Motor neuron (in vitro differentiated cells): ENCODE data around the gene MIGA2. TPM values are rescaled to one million over a fixed set of nuclear protein-coding genes. Genes with fewer than 3 reads are reported as not detected.
A peak's percentile ranks its signal among the peaks of the same experiment; 100 is the strongest.

Experiments
- ATAC-seq, 8 experiments: fragments of 200-7000 bp; cut with Tn5 transposase; replicated peaks in 6 of 8; 2 replicates each; pipeline ENCODE4 v1.8.0; 2021; ENCODE audit warnings: mild to moderate bottlenecking in 8 of 8, moderate library complexity in 8 of 8
- H3K27ac ChIP-seq, 2 donors: fragments of 250-450 bp; sonication (Bioruptor Pico); 2 replicates each; pipeline ENCODE4 v1.9.0; 2021; ENCODE audit warnings: antibody characterized with exemption in 2 of 2, mild to moderate bottlenecking in 2 of 2, moderate library complexity in 1 of 2
- H3K4me1 ChIP-seq, 2 donors: fragments of 250-450 bp; sonication (Bioruptor Pico); replicated peaks in 1 of 2; 2 replicates each; pipeline ENCODE4 v1.6.1; 2021; ENCODE audit warnings: antibody characterized with exemption in 2 of 2, mild to moderate bottlenecking in 2 of 2, moderate library complexity in 1 of 2
- H3K4me3 ChIP-seq, 5 donors: fragments of 250-450 bp; sonication (Bioruptor Pico); 2 replicates each; pipeline ENCODE4 v1.9.0; 2021; ENCODE audit warnings: antibody characterized with exemption in 5 of 5, mild to moderate bottlenecking in 5 of 5, moderate library complexity in 4 of 5
- WGBS, 10 experiments: fragments of 450-650 bp; shearing (Covaris generic); methylation state at CpG; one replicate each; pipeline ENCODE4 v1.0.0; 2022; 5-methylcytosine and 5-hydroxymethylcytosine counted together
- in situ Hi-C, 9 experiments: fragments of 400-800 bp; cut with MboI; loops; one replicate each; pipeline ENCODE4 v1.15.0; 2021; ENCODE audit warnings: low sequenced_read_pairs in 9 of 9, low pct_unique_long_range_greater_than_20kb in 2 of 9; ENCODE audit not compliant: unreplicated experiment in 9 of 9
- total RNA-seq, 8 experiments: library from RNA; unstranded; fragments of 300-600 nt; gene quantifications; 2 replicates each; pipeline versions ENCODE4 v1.2.3 to v1.2.4, GENCODE V29; 2022

MIGA2 gene
- total RNA-seq, 8 experiments from 2014 or later, result 12.0 to 44.2 (median 15.9) TPM

GRCh38 chr9:129089246-129089645 lies 52.8 kb downstream of the MIGA2 start:
- Histone ChIP-seq H3K4me3 (no peak overlapping the region), H3K27ac (no peak overlapping the region), H3K4me1 (no peaks in the 10 kb centered on the region)
- WGBS, 10 experiments, result 80 to 100% (median 90%) methylated on average over 1 to 8 of the region's 15 CpGs; no CpG with 5 or more reads in 4 of the 10 experiments
- ATAC-seq, result peak in 2 of 8 experiments; percentile 9 to 12
- in situ Hi-C loops, result no loop called here

GRCh38 chr9:129093602-129094386 lies 57.4 kb downstream of the MIGA2 start:
- Histone ChIP-seq H3K4me3 (no peak overlapping the region), H3K27ac (no peak overlapping the region), H3K4me1 (no peaks in the 10 kb centered on the region)
- peak in 2 of 8 experiments; percentile 3 to 11 for ATAC-seq
- 50 to 100% (median 80%) methylated on average over 1 to 9 of the region's 20 CpGs; no CpG with 5 or more reads in 4 of the 10 experiments for WGBS, 10 experiments
- in situ Hi-C loops, result no loop called here

GRCh38 chr9:129094387-129095169 lies 58.2 kb downstream of the MIGA2 start:
- WGBS, 10 experiments, result 89 to 100% (median 92%) methylated on average over 1 to 7 of the region's 13 CpGs; no CpG with 5 or more reads in 7 of the 10 experiments
- Histone ChIP-seq H3K4me3 (no peak overlapping the region), H3K4me1 (no peaks in the 10 kb centered on the region), H3K27ac (no peak overlapping the region)
- in situ Hi-C loops, result no loop called here
- peak in 1 of 8 experiments; percentile 2 for ATAC-seq

GRCh38 chr9:129095170-129095667 lies 58.8 kb downstream of the MIGA2 start:
- Histone ChIP-seq H3K27ac (no peak overlapping the region), H3K4me3 (no peak overlapping the region), H3K4me1 (no peaks in the 10 kb centered on the region)
- 73 to 100% (median 95%) methylated on average over 1 to 7 of the region's 21 CpGs; no CpG with 5 or more reads in 4 of the 10 experiments for WGBS, 10 experiments
- in situ Hi-C loops, result no loop called here
- peak in 4 of 8 experiments; percentile 2 to 21 (median 12) for ATAC-seq

- 87 to 100% (median 90%) methylated on average over 1 to 4 of the region's 12 CpGs; no CpG with 5 or more reads in 6 of the 10 experiments for WGBS, 10 experiments
- H3K4me3 ChIP-seq, result no peak overlapping the region
- no peaks in the 10 kb centered on the region for H3K4me1 ChIP-seq
- H3K27ac ChIP-seq, result no peak overlapping the region
- in situ Hi-C loops, result no loop called here
- ATAC-seq, result peak in 2 of 8 experiments; percentile 5 to 8
Observed at GRCh38 chr9:129095908-129096307, 59.5 kb downstream of the MIGA2 start.

- no peaks in the 10 kb centered on the region for H3K4me1 ChIP-seq
- H3K27ac ChIP-seq, result no peak overlapping the region
- WGBS, 10 experiments, result 60 to 100% (median 82%) methylated on average over 1 to 4 of the region's 16 CpGs; no CpG with 5 or more reads in 5 of the 10 experiments
- no peak for ATAC-seq
- no peak overlapping the region for H3K4me3 ChIP-seq
- in situ Hi-C loops, result no loop called here
Observed at GRCh38 chr9:129097671-129098306, 61.4 kb downstream of the MIGA2 start.

GRCh38 chr9:129098328-129098727 lies 61.9 kb downstream of the MIGA2 start:
- in situ Hi-C loops, result no loop called here
- no peak for ATAC-seq
- Histone ChIP-seq H3K4me3 (no peak overlapping the region), H3K27ac (no peak overlapping the region), H3K4me1 (no peaks in the 10 kb centered on the region)
- 0 to 100% (median 90%) methylated on average over 1 to 8 of the region's 11 CpGs; no CpG with 5 or more reads in 6 of the 10 experiments for WGBS, 10 experiments

GRCh38 chr9:129100383-129101169 lies 64.2 kb downstream of the MIGA2 start:
- Histone ChIP-seq H3K4me3 (no peak overlapping the region), H3K27ac (no peak overlapping the region), H3K4me1 (no peaks in the 10 kb centered on the region)
- in situ Hi-C loops, result no loop called here
- 93 to 100% (median 100%) methylated on average over 1 to 3 of the region's 28 CpGs; no CpG with 5 or more reads in 7 of the 10 experiments for WGBS, 10 experiments
- no peak for ATAC-seq

GRCh38 chr9:129101279-129101678 lies 64.9 kb downstream of the MIGA2 start:
- Histone ChIP-seq H3K27ac (no peak overlapping the region), H3K4me3 (no peak overlapping the region), H3K4me1 (no peaks in the 10 kb centered on the region)
- in situ Hi-C loops, result no loop called here
- 88 to 100% (median 96%) methylated on average over 1 to 4 of the region's 7 CpGs; no CpG with 5 or more reads in 3 of the 10 experiments for WGBS, 10 experiments
- no peak for ATAC-seq

- no peaks in the 10 kb centered on the region for H3K4me1 ChIP-seq
- H3K27ac ChIP-seq, result no peak overlapping the region
- peak in 2 of 8 experiments; percentile 8 to 9 for ATAC-seq
- in situ Hi-C loops, result no loop called here
- 80% methylated on average over 1 of the region's 13 CpGs; no CpG with 5 or more reads in 9 of the 10 experiments for WGBS, 10 experiments
- H3K4me3 ChIP-seq, result no peak overlapping the region
Observed at GRCh38 chr9:129102095-129102525, 65.7 kb downstream of the MIGA2 start.

GRCh38 chr9:129102791-129103594 lies 66.6 kb downstream of the MIGA2 start:
- WGBS, 10 experiments, result 40 to 100% (median 71%) methylated on average over 1 to 4 of the region's 14 CpGs; no CpG with 5 or more reads in 6 of the 10 experiments
- peak; percentile 21 to 99 (median 46) for ATAC-seq
- H3K4me1 ChIP-seq, result no peaks in the 10 kb centered on the region
- H3K4me3 ChIP-seq, result no peak overlapping the region
- in situ Hi-C loops, result no loop called here
- H3K27ac ChIP-seq, result no peak overlapping the region
